Measurements from ENCODE around the gene CAV1. TPM values are rescaled to one million over a fixed set of nuclear protein-coding genes. Genes with fewer than 3 reads are reported as not detected.

CAV1 gene
- total and polyA plus RNA-seq, 2 experiments from 2014 or later: 16.0 to 21.1 TPM

DNA sequence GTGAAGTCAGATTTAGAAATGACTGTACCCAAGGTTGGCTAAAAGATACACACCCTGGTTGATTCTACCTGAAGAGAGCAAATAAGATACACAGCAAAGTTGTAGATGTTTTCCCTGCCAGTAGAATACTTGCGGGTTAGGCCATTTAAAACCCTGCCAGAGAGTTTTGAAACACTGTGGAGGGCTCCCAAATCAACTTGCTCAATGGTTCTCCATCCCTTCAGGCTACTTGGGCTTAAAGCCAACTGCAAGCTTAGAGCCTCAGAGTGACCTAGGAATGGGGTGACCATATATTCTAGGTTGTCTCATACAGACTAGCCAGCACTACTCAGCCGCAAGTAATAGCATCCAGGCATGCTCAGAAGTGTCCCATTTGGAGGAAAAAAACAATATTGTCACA, 10.0 kb downstream of the CAV1 start:
- no peak overlapping the region for H2AFZ ChIP-seq
- H3K4me2 ChIP-seq: no peak overlapping the region
- no peaks in the 10 kb centered on the region for H3K79me2 ChIP-seq (replicated peaks; ENCODE audit: insufficient read depth)
- H3K4me1 ChIP-seq (ENCODE audit: insufficient read depth): no peaks in the 10 kb centered on the region; the same call in 1 of the 2 replicates
- H3K27ac ChIP-seq (ENCODE audit: low read depth): no peak overlapping the region
- H3F3A ChIP-seq (replicated peaks; ENCODE audit: low read depth): no peaks in the 10 kb centered on the region
- Mint-ChIP-seq H3K27me3 (ENCODE audit: insufficient read depth, low read depth, poor library complexity) (no peaks in the 10 kb centered on the region), H3K4me3 (no peak overlapping the region), H3K9me3 (no peaks in the 10 kb centered on the region; the same call in 2 of the 3 replicates), H3K36me3 (ENCODE audit: low read depth) (no peaks in the 10 kb centered on the region), H3K4me1 (no peaks in the 10 kb centered on the region; the same call in 1 of the 3 replicates), H3K27ac (no peak overlapping the region)
- H3K4me3 ChIP-seq: no peak overlapping the region
- TF ChIP-seq POLR2AphosphoS5 (IDR thresholded peaks at IDR 0.05; ENCODE audit: low read depth): no peak
- no peak for TF ChIP-seq EZH2 (IDR thresholded peaks at IDR 0.05; ENCODE audit: low read depth, unreplicated experiment)
- TF ChIP-seq, protein P1, sequence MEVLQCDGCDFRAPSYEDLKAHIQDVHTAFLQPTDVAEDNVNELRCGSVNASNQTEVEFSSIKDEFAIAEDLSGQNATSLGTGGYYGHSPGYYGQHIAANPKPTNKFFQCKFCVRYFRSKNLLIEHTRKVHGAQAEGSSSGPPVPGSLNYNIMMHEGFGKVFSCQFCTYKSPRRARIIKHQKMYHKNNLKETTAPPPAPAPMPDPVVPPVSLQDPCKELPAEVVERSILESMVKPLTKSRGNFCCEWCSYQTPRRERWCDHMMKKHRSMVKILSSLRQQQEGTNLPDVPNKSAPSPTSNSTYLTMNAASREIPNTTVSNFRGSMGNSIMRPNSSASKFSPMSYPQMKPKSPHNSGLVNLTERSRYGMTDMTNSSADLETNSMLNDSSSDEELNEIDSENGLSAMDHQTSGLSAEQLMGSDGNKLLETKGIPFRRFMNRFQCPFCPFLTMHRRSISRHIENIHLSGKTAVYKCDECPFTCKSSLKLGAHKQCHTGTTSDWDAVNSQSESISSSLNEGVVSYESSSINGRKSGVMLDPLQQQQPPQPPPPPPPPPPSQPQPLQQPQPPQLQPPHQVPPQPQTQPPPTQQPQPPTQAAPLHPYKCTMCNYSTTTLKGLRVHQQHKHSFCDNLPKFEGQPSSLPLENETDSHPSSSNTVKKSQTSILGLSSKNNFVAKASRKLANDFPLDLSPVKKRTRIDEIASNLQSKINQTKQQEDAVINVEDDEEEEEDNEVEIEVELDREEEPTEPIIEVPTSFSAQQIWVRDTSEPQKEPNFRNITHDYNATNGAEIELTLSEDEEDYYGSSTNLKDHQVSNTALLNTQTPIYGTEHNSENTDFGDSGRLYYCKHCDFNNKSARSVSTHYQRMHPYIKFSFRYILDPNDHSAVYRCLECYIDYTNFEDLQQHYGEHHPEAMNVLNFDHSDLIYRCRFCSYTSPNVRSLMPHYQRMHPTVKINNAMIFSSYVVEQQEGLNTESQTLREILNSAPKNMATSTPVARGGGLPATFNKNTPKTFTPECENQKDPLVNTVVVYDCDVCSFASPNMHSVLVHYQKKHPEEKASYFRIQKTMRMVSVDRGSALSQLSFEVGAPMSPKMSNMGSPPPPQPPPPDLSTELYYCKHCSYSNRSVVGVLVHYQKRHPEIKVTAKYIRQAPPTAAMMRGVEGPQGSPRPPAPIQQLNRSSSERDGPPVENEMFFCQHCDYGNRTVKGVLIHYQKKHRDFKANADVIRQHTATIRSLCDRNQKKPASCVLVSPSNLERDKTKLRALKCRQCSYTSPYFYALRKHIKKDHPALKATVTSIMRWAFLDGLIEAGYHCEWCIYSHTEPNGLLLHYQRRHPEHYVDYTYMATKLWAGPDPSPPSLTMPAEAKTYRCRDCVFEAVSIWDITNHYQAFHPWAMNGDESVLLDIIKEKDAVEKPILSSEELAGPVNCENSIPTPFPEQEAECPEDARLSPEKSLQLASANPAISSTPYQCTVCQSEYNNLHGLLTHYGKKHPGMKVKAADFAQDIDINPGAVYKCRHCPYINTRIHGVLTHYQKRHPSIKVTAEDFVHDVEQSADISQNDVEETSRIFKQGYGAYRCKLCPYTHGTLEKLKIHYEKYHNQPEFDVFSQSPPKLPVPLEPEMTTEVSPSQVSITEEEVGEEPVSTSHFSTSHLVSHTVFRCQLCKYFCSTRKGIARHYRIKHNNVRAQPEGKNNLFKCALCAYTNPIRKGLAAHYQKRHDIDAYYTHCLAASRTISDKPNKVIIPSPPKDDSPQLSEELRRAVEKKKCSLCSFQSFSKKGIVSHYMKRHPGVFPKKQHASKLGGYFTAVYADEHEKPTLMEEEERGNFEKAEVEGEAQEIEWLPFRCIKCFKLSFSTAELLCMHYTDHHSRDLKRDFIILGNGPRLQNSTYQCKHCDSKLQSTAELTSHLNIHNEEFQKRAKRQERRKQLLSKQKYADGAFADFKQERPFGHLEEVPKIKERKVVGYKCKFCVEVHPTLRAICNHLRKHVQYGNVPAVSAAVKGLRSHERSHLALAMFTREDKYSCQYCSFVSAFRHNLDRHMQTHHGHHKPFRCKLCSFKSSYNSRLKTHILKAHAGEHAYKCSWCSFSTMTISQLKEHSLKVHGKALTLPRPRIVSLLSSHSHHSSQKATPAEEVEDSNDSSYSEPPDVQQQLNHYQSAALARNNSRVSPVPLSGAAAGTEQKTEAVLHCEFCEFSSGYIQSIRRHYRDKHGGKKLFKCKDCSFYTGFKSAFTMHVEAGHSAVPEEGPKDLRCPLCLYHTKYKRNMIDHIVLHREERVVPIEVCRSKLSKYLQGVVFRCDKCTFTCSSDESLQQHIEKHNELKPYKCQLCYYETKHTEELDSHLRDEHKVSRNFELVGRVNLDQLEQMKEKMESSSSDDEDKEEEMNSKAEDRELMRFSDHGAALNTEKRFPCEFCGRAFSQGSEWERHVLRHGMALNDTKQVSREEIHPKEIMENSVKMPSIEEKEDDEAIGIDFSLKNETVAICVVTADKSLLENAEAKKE (CRISPR knock-in tag; IDR thresholded peaks at IDR 0.05): no peak
- no peak for TF ChIP-seq ZNF331 (CRISPR knock-in tag; IDR thresholded peaks at IDR 0.05; ENCODE audit: low read depth)
- TF ChIP-seq JUNB (IDR thresholded peaks at IDR 0.05; ENCODE audit: unreplicated experiment): no peak
- no peak for TF ChIP-seq STAT1 (IDR thresholded peaks at IDR 0.05; ENCODE audit: unreplicated experiment)
- no peak for TF ChIP-seq CREB1 (CRISPR knock-in tag; IDR thresholded peaks at IDR 0.05; ENCODE audit: low read depth)
- no peak for TF ChIP-seq NANOG (IDR thresholded peaks at IDR 0.05; ENCODE audit: borderline replicate concordance)
- no peak for TF ChIP-seq EZH2phosphoT487 (IDR thresholded peaks at IDR 0.05; ENCODE audit: unreplicated experiment)
- TF ChIP-seq ZNF114 (CRISPR knock-in tag; IDR thresholded peaks at IDR 0.05): no peak
- TF ChIP-seq, protein P2, sequence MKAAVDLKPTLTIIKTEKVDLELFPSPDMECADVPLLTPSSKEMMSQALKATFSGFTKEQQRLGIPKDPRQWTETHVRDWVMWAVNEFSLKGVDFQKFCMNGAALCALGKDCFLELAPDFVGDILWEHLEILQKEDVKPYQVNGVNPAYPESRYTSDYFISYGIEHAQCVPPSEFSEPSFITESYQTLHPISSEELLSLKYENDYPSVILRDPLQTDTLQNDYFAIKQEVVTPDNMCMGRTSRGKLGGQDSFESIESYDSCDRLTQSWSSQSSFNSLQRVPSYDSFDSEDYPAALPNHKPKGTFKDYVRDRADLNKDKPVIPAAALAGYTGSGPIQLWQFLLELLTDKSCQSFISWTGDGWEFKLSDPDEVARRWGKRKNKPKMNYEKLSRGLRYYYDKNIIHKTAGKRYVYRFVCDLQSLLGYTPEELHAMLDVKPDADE (IDR thresholded peaks at IDR 0.05): no peak
- TF ChIP-seq, protein P3, sequence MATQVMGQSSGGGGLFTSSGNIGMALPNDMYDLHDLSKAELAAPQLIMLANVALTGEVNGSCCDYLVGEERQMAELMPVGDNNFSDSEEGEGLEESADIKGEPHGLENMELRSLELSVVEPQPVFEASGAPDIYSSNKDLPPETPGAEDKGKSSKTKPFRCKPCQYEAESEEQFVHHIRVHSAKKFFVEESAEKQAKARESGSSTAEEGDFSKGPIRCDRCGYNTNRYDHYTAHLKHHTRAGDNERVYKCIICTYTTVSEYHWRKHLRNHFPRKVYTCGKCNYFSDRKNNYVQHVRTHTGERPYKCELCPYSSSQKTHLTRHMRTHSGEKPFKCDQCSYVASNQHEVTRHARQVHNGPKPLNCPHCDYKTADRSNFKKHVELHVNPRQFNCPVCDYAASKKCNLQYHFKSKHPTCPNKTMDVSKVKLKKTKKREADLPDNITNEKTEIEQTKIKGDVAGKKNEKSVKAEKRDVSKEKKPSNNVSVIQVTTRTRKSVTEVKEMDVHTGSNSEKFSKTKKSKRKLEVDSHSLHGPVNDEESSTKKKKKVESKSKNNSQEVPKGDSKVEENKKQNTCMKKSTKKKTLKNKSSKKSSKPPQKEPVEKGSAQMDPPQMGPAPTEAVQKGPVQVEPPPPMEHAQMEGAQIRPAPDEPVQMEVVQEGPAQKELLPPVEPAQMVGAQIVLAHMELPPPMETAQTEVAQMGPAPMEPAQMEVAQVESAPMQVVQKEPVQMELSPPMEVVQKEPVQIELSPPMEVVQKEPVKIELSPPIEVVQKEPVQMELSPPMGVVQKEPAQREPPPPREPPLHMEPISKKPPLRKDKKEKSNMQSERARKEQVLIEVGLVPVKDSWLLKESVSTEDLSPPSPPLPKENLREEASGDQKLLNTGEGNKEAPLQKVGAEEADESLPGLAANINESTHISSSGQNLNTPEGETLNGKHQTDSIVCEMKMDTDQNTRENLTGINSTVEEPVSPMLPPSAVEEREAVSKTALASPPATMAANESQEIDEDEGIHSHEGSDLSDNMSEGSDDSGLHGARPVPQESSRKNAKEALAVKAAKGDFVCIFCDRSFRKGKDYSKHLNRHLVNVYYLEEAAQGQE (IDR thresholded peaks at IDR 0.05; ENCODE audit: unreplicated experiment): no peak
- H3K36me3 ChIP-seq (ENCODE audit: insufficient read depth): no peaks in the 10 kb centered on the region
- H3K27me3 ChIP-seq (ENCODE audit: insufficient read depth): no peaks in the 10 kb centered on the region
- no peaks in the 10 kb centered on the region for H4K20me1 ChIP-seq (replicated peaks; ENCODE audit: insufficient read depth)
- DNase-seq (ENCODE audit: low spot score) (no peak), ATAC-seq (no peak)
- no peaks in the 10 kb centered on the region for H3K9me2 ChIP-seq (ENCODE audit: insufficient read depth)
